Hematopoietic multipotent progenitor cell treated with erythropoietin and hydrocortisone succinate and interleukin-3 and kit ligand, for 6 days (in vitro differentiated cells): ENCODE results near the gene RAB33A.
A peak's percentile ranks its signal among the peaks of the same experiment; 100 is the strongest.

ENCODE experiments used
- DNase-seq: peaks from one replicate; pipeline ENCODE4 v3.0.0-alpha.2; 2015

Gene RAB33A

GRCh38 chrX:130171446-130172126 lies at the start of gene RAB33A:
RAB33A (plus strand) TSS chrX:130171962; CDS start chrX:130172063, 101 bp downstream.
- DNase-seq, result no peak

GRCh38 chrX:130124577-130124976 lies 47.2 kb upstream of the RAB33A start:
- DNase-seq, result no peak

- peak; percentile 22 for DNase-seq
These were observed 46.5 kb upstream of the RAB33A start for GRCh38 chrX:130125091-130125874.

- DNase-seq, result no peak
These were observed 40.8 kb upstream of the RAB33A start for GRCh38 chrX:130130990-130131389.

GRCh38 chrX:130136496-130136895 lies 35.3 kb upstream of the RAB33A start:
- no peak for DNase-seq

GRCh38 chrX:130136961-130137360 lies 34.8 kb upstream of the RAB33A start:
- DNase-seq, result no peak

- peak; percentile 34 for DNase-seq
These were observed 32.1 kb upstream of the RAB33A start for GRCh38 chrX:130139474-130140201.

GRCh38 chrX:130144509-130144908 lies 27.3 kb upstream of the RAB33A start:
- peak; percentile 18 for DNase-seq

GRCh38 chrX:130145123-130145522 lies 26.6 kb upstream of the RAB33A start:
- DNase-seq, result no peak

- no peak for DNase-seq
These were observed 24.1 kb upstream of the RAB33A start for GRCh38 chrX:130147631-130148030.

GRCh38 chrX:130155564-130155963 lies 16.2 kb upstream of the RAB33A start:
- no peak for DNase-seq

- no peak for DNase-seq
These were observed 13.5 kb upstream of the RAB33A start for GRCh38 chrX:130158311-130158710.

GRCh38 chrX:130159776-130160175 lies 12.0 kb upstream of the RAB33A start:
- DNase-seq, result no peak

GRCh38 chrX:130162094-130162735 lies 9.5 kb upstream of the RAB33A start:
- DNase-seq, result no peak

- DNase-seq, result no peak
These were observed 8.4 kb upstream of the RAB33A start for GRCh38 chrX:130163398-130163797.

GRCh38 chrX:130165181-130165702 lies 6.5 kb upstream of the RAB33A start:
- DNase-seq, result peak; percentile 45

GRCh38 chrX:130165703-130166502 lies 5.9 kb upstream of the RAB33A start, which contains the start of gene AIFM1:
AIFM1 (minus strand) TSS chrX:130165841; CDS start chrX:130165656, 185 bp downstream.
- peak; percentile 94 for DNase-seq

- no peak for DNase-seq
These were observed 5.3 kb upstream of the RAB33A start for GRCh38 chrX:130166503-130166777.

- no peak for DNase-seq
These were observed 4.7 kb upstream of the RAB33A start for GRCh38 chrX:130167040-130167439.

- DNase-seq, result peak; percentile 85
These were observed 863 bp upstream of the RAB33A start for GRCh38 chrX:130170752-130171445.

GRCh38 chrX:130172127-130172845 lies 524 bp downstream of the RAB33A start:
- no peak for DNase-seq
